GM15510 (cell line): ENCODE data around the gene DUOXA1.

ENCODE experiments used
- POLR2A ChIP-seq: IDR thresholded peaks from 3 replicates; pipeline ENCODE4 v1.6.1; 2011; ENCODE audit warnings: borderline replicate concordance; ENCODE audit not compliant: insufficient read length; ENCODE audit errors: extremely low read depth

The DUOXA1 gene

DNA sequence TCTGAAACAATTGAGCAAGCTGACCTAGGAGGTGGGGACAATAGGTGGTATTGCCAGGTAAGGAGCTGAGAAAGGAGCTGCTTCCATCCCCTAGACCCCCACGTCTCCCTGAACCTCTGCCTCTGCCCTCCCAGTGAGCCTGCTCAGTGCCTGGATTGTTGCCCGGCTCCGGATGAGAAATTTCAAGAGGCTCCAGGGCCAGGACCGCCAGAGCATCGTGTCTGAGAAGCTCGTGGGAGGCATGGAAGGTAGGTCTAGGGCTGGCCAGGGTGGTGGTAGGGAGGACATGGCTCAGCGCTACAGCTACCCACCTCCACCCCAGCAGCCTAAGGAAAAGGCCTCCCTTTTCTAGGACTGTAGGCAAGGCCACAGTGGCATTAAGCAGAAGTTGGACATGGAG is 13.4 kb upstream of the DUOXA1 start:
- TF ChIP-seq POLR2A = no peak

DNA sequence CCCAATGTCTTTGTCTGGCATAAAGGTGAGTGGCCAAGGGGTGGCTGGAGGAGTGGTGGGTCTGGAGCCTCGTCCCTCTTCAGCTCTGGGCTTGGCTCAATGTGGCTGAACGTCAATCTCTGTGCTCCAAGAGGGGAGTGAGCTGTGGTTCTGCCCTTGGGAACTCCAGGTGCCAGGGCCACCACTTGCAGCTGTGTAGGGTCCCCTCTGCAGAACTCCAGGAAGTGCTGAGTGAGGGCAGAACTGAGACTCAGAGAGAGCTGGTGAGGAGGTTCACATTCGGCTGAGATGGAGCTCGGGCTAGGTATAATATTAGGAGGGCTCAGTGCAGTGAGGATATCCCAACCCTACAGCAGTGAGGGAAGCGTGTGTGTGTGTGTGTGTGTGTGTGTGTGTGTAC is 11.7 kb upstream of the DUOXA1 start:
- TF ChIP-seq POLR2A = no peak

GRCh38 chr15:45140557-45141250 is 11.0 kb upstream of the DUOXA1 start:
- no peak for TF ChIP-seq POLR2A

DNA sequence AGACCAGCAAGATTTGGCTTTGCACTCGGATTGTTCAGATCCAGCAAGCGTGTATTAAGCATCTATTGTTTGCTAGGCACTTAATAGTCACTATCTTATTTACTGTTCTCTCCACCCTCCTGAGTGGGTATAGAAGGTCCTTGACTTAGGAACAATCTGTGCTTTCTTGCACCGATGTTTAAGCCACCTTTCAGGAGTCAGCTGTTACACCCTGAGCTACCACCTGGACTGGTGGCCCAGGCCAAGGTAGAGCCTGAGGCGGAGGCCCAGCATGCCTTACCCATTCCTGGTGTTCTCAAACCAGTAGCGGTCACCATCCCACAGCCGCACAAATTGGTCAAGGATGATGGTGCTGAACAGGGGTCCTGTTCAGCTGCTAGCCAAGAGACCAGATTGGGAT is 10.1 kb upstream of the DUOXA1 start:
- TF ChIP-seq POLR2A = no peak

- no peak for TF ChIP-seq POLR2A
These were observed 9.4 kb upstream of the DUOXA1 start for GRCh38 chr15:45138814-45139765.

DNA sequence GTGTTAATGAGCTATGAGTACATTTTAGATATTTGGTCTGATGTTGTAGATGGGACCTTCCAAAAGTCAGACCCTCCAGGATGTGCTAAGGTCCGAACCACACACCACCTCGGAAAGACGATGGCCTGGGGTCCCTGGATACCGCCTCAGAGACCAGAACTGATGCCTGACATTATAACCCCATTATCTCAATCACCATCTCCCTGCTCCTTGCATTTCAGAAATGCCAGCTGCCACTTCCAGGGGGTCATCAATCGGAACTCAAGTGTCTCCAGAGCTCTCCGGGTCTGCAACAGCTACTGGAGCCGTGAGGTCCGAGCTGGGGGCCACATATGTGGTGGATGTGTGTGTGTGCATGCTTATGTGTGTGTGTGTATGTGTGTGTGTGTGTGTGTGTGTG is 8.0 kb upstream of the DUOXA1 start:
- no peak for TF ChIP-seq POLR2A

DNA sequence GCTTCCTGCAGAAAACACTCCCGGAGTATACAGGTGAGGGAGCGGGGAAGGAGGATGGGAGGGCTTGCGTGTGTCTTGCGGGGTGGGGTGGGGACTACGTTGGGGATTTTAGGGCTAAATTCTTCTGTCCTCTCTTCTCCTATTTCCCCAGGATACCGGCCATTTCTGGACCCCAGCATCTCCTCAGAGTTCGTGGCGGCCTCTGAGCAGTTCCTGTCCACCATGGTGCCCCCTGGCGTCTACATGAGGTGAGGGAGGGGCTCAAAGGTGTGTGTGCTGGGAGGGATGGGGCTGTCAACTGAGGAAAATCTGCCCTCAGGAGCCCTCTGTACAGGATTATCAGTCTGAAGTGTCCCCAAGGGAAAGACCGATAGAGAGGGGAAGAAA is 6.7 kb upstream of the DUOXA1 start:
- no peak for TF ChIP-seq POLR2A

GRCh38 chr15:45134682-45135604 is 5.3 kb upstream of the DUOXA1 start:
- no peak for TF ChIP-seq POLR2A

GRCh38 chr15:45134046-45134445 is 4.4 kb upstream of the DUOXA1 start:
- no peak for TF ChIP-seq POLR2A

GRCh38 chr15:45133561-45133920 is 3.9 kb upstream of the DUOXA1 start:
- TF ChIP-seq POLR2A = no peak

DNA sequence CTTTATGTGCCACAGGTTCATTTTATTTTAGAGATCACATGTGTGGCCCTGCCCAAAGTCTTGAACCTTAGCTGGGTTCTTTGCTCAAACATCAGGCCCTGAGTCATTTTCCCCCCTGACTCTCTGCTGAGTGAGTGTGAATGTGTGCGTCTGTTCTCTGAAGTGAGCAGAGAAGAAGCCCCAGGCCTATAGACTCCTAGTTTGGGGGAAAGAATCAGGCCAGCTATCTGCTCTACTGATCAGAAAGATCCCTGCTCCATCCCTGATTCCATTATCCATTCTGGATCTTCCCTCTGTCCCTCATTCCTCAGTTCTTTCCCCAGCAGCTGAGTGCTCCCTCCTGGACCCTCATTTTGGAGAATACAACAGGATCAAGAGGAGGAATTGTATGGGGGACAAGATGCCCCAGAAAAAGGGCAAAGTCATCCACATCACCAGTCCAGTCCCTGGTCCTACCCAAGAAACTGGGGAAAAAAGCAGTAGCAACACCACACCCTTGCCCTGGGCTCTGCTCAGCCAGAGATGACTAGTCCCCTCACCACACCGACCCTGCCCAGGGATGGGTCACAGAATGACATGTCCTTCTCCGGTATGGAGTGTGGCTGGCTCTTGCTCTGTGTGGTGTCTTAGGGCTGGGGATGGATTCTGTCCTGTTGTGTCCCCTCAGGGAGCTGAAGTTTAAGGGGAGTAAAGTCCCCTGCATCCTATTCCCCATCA is 3.3 kb upstream of the DUOXA1 start:
- no peak for TF ChIP-seq POLR2A

- TF ChIP-seq POLR2A = no peak
These were observed 1.8 kb upstream of the DUOXA1 start for GRCh38 chr15:45131510-45131909.

- no peak for TF ChIP-seq POLR2A
These were observed 767 bp upstream of the DUOXA1 start for GRCh38 chr15:45130291-45131000.

- no peak for TF ChIP-seq POLR2A
These were observed 574 bp downstream of the DUOXA1 start for GRCh38 chr15:45128971-45129639.

- TF ChIP-seq POLR2A = no peak
These were observed 3.0 kb downstream of the DUOXA1 start for GRCh38 chr15:45126535-45127158.
